K562 (cell line): ENCODE measurements around the gene SNIP1. TPM values are rescaled to one million over a fixed set of nuclear protein-coding genes. Genes with fewer than 3 reads are reported as not detected.

Experiments used
- ATAC-seq: fragments of 200-7000 bp; cut with Tn5 transposase; 3 replicates; pipeline ENCODE4 v1.9.1; 2020; ENCODE audit warnings: moderate library complexity
- BruUV-seq: library from RNA; stranded (reverse); fragments of 400-500 nt; replicated peaks from 2 replicates; lab custom pipeline; 2021; lab: Mats Ljungman, UMichigan
- CTCF ChIA-PET: fragments of 300-600 bp; formaldehyde crosslinking; extraction: SDS; loops from one replicate; lab custom pipeline; 2021; ENCODE audit warnings: low intra/inter-chr PET ratio; lab: Yijun Ruan, JAX
- POLR2A ChIA-PET: fragments of 300-600, 350-650 bp; sonication (Branson Sonifier 250); formaldehyde crosslinking; extraction: SDS; loops from one replicate; lab custom pipeline; 2021; ENCODE audit warnings: antibody characterized with exemption, inconsistent platforms; lab: Yijun Ruan, JAX
- DNase-seq, 4 experiments: peaks; one replicate each; pipeline versions ENCODE4 v3.0.0 to v3.0.0-alpha.2; 2011 to 2018; ENCODE audit warnings: low spot score in 3 of 4, mixed read lengths in 3 of 4; ENCODE audit errors: extremely low read depth in 1 of 4
- FAIRE-seq: peaks from 2 replicates; lab custom pipeline; 2011; peaks lifted over from hg19 to GRCh38; lab: Jason Lieb, UNC
- H2AFZ ChIP-seq: 2 replicates; pipeline ENCODE4 v1.6.0; 2011; ENCODE audit warnings: low read depth, low read length, control low read depth, inconsistent platforms
- H3K27ac ChIP-seq: fragments of 200-600 bp; 3 replicates; pipeline ENCODE4 v1.8.0; 2011; ENCODE audit warnings: low read depth, mild to moderate bottlenecking, control low read depth, inconsistent platforms, low read length, moderate library complexity, mixed read lengths; ENCODE audit errors: extremely low read depth
- H3K27me3 ChIP-seq, 2 experiments: fragments of 300-600 bp in 1 of 2; 2 replicates in 1 of 2; 3 replicates in 1 of 2; pipeline versions ENCODE4 v1.6.0 to v1.8.0; 2011; ENCODE audit warnings: inconsistent platforms in 2 of 2, low read length in 2 of 2, mild to moderate bottlenecking in 1 of 2, mixed read lengths in 1 of 2, moderate library complexity in 1 of 2; ENCODE audit not compliant: control insufficient read depth in 2 of 2, insufficient read depth in 2 of 2
- H3K36me3 ChIP-seq: fragments of 300-600 bp; 3 replicates; pipeline ENCODE4 v1.8.0; 2011; ENCODE audit warnings: mild to moderate bottlenecking, low read length, inconsistent platforms; ENCODE audit not compliant: control insufficient read depth, insufficient read depth
- H3K4me1 ChIP-seq, 2 experiments: fragments of 200-600 bp in 1 of 2; replicated peaks in 1 of 2; 2 replicates in 1 of 2; 3 replicates in 1 of 2; pipeline versions ENCODE4 v1.5.1 to v1.8.0; 2011; ENCODE audit warnings: inconsistent platforms in 2 of 2, low read length in 2 of 2, mild to moderate bottlenecking in 1 of 2, mixed read lengths in 1 of 2, moderate library complexity in 1 of 2; ENCODE audit not compliant: control insufficient read depth in 2 of 2, insufficient read depth in 2 of 2
- H3K4me2 ChIP-seq: 2 replicates; pipeline ENCODE4 v1.6.1; 2011; ENCODE audit warnings: low read length, control low read depth, inconsistent platforms, mixed read lengths; ENCODE audit not compliant: insufficient read depth
- H3K4me3 ChIP-seq: fragments of 200-600 bp; sonication (generic), shearing (Covaris generic); 2 replicates; pipeline ENCODE4 v1.5.1; 2016; ENCODE audit warnings: control low read depth, inconsistent platforms
- H3K79me2 ChIP-seq: fragments of 200-600 bp; 3 replicates; pipeline ENCODE4 v1.8.0; 2011; ENCODE audit warnings: low read length, inconsistent platforms; ENCODE audit not compliant: control insufficient read depth, insufficient read depth
- H3K9ac ChIP-seq, 2 experiments: 2 replicates each; pipeline versions ENCODE4 v1.6.0 to v1.6.1; 2011; ENCODE audit warnings: low read depth in 2 of 2, low read length in 2 of 2, control low read depth in 1 of 2, inconsistent platforms in 1 of 2, mild to moderate bottlenecking in 1 of 2, mixed read lengths in 1 of 2; ENCODE audit not compliant: insufficient read depth in 1 of 2
- H3K9me1 ChIP-seq: one replicate; pipeline ENCODE4 v1.6.0; 2011; ENCODE audit warnings: inconsistent platforms, mild to moderate bottlenecking, low read length, moderate library complexity; ENCODE audit not compliant: control insufficient read depth, insufficient read depth
- H3K9me3 ChIP-seq: replicated peaks from 2 replicates; pipeline ENCODE4 v1.5.1; 2011; ENCODE audit warnings: low read depth, low read length, inconsistent platforms; ENCODE audit not compliant: control insufficient read depth, insufficient read depth
- H4K20me1 ChIP-seq: replicated peaks from 2 replicates; pipeline ENCODE4 v1.6.1; 2011; ENCODE audit warnings: low read length, inconsistent platforms, mixed read lengths; ENCODE audit not compliant: control insufficient read depth, insufficient read depth
- STAT5A ChIP-seq: IDR thresholded peaks from 2 replicates; pipeline ENCODE4 v1.6.1; 2012; ENCODE audit warnings: low read length, inconsistent platforms, borderline replicate concordance
- TAF1 ChIP-seq: IDR thresholded peaks from 2 replicates; pipeline ENCODE4 v1.6.1; 2011; ENCODE audit warnings: mild to moderate bottlenecking, low read length, moderate library complexity; ENCODE audit not compliant: insufficient read depth, control insufficient read depth, severe bottlenecking; ENCODE audit errors: extremely low read depth
- TEAD4 ChIP-seq, 2 experiments: sonication (generic) in 1 of 2; formaldehyde crosslinking in 1 of 2; IDR thresholded peaks; 2 replicates each; pipeline versions ENCODE4 v1.6.1 to v1.8.0; 2012 to 2022; ENCODE audit warnings: borderline replicate concordance in 1 of 2, inconsistent platforms in 1 of 2, low read length in 1 of 2, mild to moderate bottlenecking in 1 of 2, missing genetic modification reagents in 1 of 2
- ZNF232 ChIP-seq: sonication (generic); formaldehyde crosslinking; IDR thresholded peaks from 2 replicates; pipeline ENCODE4 v1.8.0; 2022; ENCODE audit warnings: mild to moderate bottlenecking, missing genetic modification reagents
- ZNF431 ChIP-seq: sonication (generic); formaldehyde crosslinking; IDR thresholded peaks from 2 replicates; pipeline ENCODE4 v1.8.0; 2022; ENCODE audit warnings: mild to moderate bottlenecking, missing genetic modification reagents
- WGBS: fragments of 100-300 bp; shearing (Covaris generic); methylation state at CpG from one replicate; pipeline ENCODE4 v1.1.6; 2016; ENCODE audit warnings: low coverage, mixed read lengths; ENCODE audit not compliant: insufficient coverage; ENCODE audit errors: missing lambda C conversion rate; 5-methylcytosine and 5-hydroxymethylcytosine counted together
- in situ Hi-C: fragments of 300-500 bp; cut with MboI; formaldehyde crosslinking; loops from 4 replicates; pipeline ENCODE4 v1.15.0; 2018; ENCODE audit warnings: inconsistent platforms, mixed read lengths
- intact Hi-C: fragments of 100-400 bp; cut with micrococcal nuclease; formaldehyde crosslinking; loops from 2 replicates; pipeline ENCODE4 v1.14.2; 2022
- polyA plus RNA-seq, 8 experiments: library from polyadenylated mRNA; depleted of rRNA in 4 of 8; stranded (reverse) in 5 of 8; unstranded in 3 of 8; fragments of >200 nt; fragmentation: Nextera tagmentation in 2 of 8; fragmentation: Illumina TruSeq in 1 of 8; extraction: Ambion mirVana in 2 of 8; extraction: Trizol in 1 of 8; gene quantifications; 2 replicates each; pipeline versions ENCODE4 v1.2.1 to v1.2.3, GENCODE V29; 2011 to 2014; ENCODE audit warnings: inconsistent platforms in 1 of 8, missing spikeins in 1 of 8
- total RNA-seq, 7 experiments: library from RNA; depleted of rRNA in 6 of 7; stranded (reverse); fragments of >200 nt in 6 of 7; fragmentation: Illumina TruSeq in 2 of 7; extraction: Trizol in 2 of 7; gene quantifications; 2 replicates each; pipeline versions ENCODE4 v1.2.1 to v1.2.3, GENCODE V29; 2011 to 2021; ENCODE audit warnings: low replicate concordance in 1 of 7

The SNIP1 gene
- total and polyA plus RNA-seq, 9 of the 15 experiments (the other 6 are each of a cell fraction or from before 2014, with no cell fraction given), result 2.9 to 25.9 (median 14.6) TPM

DNA sequence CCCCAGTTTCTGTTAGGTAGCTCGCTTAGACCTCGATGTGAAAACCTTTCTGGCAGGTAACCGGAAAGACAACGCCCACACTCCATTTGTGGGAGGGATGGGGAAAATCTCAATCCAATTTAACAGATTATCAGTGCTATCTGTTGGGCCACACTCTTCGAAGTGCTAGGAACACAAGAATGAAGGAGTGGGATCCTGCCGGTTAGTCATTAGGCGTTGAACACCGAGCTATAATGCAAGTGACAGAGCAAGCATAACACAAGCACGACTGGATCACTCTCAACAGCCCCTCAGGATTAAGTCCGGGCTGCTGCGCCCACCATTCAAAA is 531 bp downstream of the SNIP1 start:
- Histone ChIP-seq H3K27ac (peak overlapping the region; percentile 86), H3K4me3 (peak overlapping the region; percentile 82), H3K9me3 (peaks cover 9% of the 10 kb centered on the region), H3K9ac (peak overlapping the region; percentile 91 to 95), H3K9me1 (peaks cover 7% of the 10 kb centered on the region), H3K4me1 (peaks cover 18 to 22% of the 10 kb centered on the region in 2 experiments), H4K20me1 (0 out of 2 replicates have a peak, but pooled peaks cover 14% of the 10 kb centered on the region), H3K79me2 (peaks cover 33% of the 10 kb centered on the region), H3K36me3 (peaks cover 42% of the 10 kb centered on the region), H3K4me2 (peak overlapping the region; percentile 99), H3K27me3 (no peaks in the 10 kb centered on the region), H2AFZ (peak overlapping the region; percentile 83)
- DNase-seq, result peak in 3 of 4 experiments; percentile 25 to 34 (median 31)
- TF ChIP-seq ZNF431 (CRISPR knock-in tag) (no peak), TAF1 (no peak), TEAD4 (IDR thresholded peaks at IDR 0.05; ENCODE audit: low read length) (peak; percentile 15; the same call in 1 of the 2 replicates), TEAD4 (CRISPR knock-in tag; IDR thresholded peaks at IDR 0.05; ENCODE audit: borderline replicate concordance) (no peak), STAT5A (no peak), ZNF232 (CRISPR knock-in tag) (0 out of 2 replicates have a peak, but pooled peaks have one; percentile 63)
- intact Hi-C loops, result loop anchor here (10.0 kb wide), 1 partner anchor 79 kb away; the partner anchor contains the start of gene ZC3H12A
- POLR2A ChIA-PET, result interaction anchor here (0.6 to 2.9 kb wide), 8 partner anchors 10 to 447 kb away, joined by 3 to 18 read pairs (median 4); partner anchors contain the start of gene MEAF6
- ATAC-seq, result peak; percentile 11
- CTCF ChIA-PET, result no interaction called here
- FAIRE-seq, result no peak
- in situ Hi-C loops, result no loop called here
- under 1% methylated on average over 11 of the region's 11 CpGs for WGBS
- BruUV-seq, result TSS peak; percentile 55
